ENCODE results near the gene ZIK1. TPM values are rescaled to one million over a fixed set of nuclear protein-coding genes. Genes with fewer than 3 reads are reported as not detected.

Gene ZIK1
- total and polyA plus RNA-seq, 9 of the 15 experiments (the other 6 are each of a cell fraction or from before 2014, with no cell fraction given), result 0.03 to 0.42 (median 0.15) TPM; not detected in 1

- TF ChIP-seq AFF1 (IDR thresholded peaks at IDR 0.05; ENCODE audit: low read depth in 1 of 2, partially characterized antibody in 2 of 2) (peak in 1 of 2 experiments; percentile 83), BHLHE40 (IDR thresholded peaks at IDR 0.05; ENCODE audit: low read length) (0 out of 2 replicates have a peak, but pooled peaks have one; percentile 10), SMARCA4 (IDR thresholded peaks at IDR 0.05) (no peak), ZNF212 (CRISPR knock-in tag; IDR thresholded peaks at IDR 0.05) (no peak), NCOA2 (IDR thresholded peaks at IDR 0.05; ENCODE audit: partially characterized antibody in 2 of 2) (no peak), FOXP1 (CRISPR knock-in tag; IDR thresholded peaks at IDR 0.05) (no peak), SUPT5H (IDR thresholded peaks at IDR 0.05) (peak; percentile 59; the same call in 1 of the 2 replicates), GABPB1 (CRISPR knock-in tag; IDR thresholded peaks at IDR 0.05) (peak; percentile 97), DLX4 (CRISPR knock-in tag; IDR thresholded peaks at IDR 0.05) (no peak), ZNF609 (CRISPR knock-in tag; IDR thresholded peaks at IDR 0.05; ENCODE audit: borderline replicate concordance) (no peak), ARID1B (IDR thresholded peaks at IDR 0.05) (no peak), ZNF583 (CRISPR knock-in tag; IDR thresholded peaks at IDR 0.05) (no peak)
- TF ChIP-seq, protein P1, sequence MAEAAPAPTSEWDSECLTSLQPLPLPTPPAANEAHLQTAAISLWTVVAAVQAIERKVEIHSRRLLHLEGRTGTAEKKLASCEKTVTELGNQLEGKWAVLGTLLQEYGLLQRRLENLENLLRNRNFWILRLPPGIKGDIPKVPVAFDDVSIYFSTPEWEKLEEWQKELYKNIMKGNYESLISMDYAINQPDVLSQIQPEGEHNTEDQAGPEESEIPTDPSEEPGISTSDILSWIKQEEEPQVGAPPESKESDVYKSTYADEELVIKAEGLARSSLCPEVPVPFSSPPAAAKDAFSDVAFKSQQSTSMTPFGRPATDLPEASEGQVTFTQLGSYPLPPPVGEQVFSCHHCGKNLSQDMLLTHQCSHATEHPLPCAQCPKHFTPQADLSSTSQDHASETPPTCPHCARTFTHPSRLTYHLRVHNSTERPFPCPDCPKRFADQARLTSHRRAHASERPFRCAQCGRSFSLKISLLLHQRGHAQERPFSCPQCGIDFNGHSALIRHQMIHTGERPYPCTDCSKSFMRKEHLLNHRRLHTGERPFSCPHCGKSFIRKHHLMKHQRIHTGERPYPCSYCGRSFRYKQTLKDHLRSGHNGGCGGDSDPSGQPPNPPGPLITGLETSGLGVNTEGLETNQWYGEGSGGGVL (CRISPR knock-in tag; IDR thresholded peaks at IDR 0.05), result no peak
- TF ChIP-seq, protein P2, sequence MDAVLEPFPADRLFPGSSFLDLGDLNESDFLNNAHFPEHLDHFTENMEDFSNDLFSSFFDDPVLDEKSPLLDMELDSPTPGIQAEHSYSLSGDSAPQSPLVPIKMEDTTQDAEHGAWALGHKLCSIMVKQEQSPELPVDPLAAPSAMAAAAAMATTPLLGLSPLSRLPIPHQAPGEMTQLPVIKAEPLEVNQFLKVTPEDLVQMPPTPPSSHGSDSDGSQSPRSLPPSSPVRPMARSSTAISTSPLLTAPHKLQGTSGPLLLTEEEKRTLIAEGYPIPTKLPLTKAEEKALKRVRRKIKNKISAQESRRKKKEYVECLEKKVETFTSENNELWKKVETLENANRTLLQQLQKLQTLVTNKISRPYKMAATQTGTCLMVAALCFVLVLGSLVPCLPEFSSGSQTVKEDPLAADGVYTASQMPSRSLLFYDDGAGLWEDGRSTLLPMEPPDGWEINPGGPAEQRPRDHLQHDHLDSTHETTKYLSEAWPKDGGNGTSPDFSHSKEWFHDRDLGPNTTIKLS (IDR thresholded peaks at IDR 0.05; ENCODE audit: borderline replicate concordance, low read depth), result peak; percentile 73; the same call in 1 of the 2 replicates
Measured at GRCh38 chr19:57559404-57560025, 24.4 kb upstream of the ZIK1 start, which contains the start of gene ZNF550 (continued).

Measured in K562 (cell line).